ENCODE results near the gene RPS28. TPM values are rescaled to one million over a fixed set of nuclear protein-coding genes. Genes with fewer than 3 reads are reported as not detected.

Gene RPS28
- total and polyA plus RNA-seq, 2 experiments from 2014 or later = 349 to 569 TPM

GRCh38 chr19:8361921-8362793, 40.9 kb downstream of the RPS28 start:
- no peak for TF ChIP-seq CTCF (IDR thresholded peaks at IDR 0.05; ENCODE audit: low read depth, low read length)
- Histone ChIP-seq H3K27me3 (peaks cover 3% of the 10 kb centered on the region), H3K27ac (peak overlapping the region; percentile 30)

GRCh38 chr19:8363803-8364771, 42.8 kb downstream of the RPS28 start, which contains the start of gene ANGPTL4:
Gene ANGPTL4 (plus strand): TSS chr19:8364155. CDS start chr19:8364322, 167 bp downstream.
- H3K27me3 ChIP-seq = peaks cover 3% of the 10 kb centered on the region
- peak; percentile 29 for TF ChIP-seq CTCF (IDR thresholded peaks at IDR 0.05; ENCODE audit: low read depth, low read length)
- H3K4me1 ChIP-seq (ENCODE audit: low read depth) = peaks cover 11% of the 10 kb centered on the region

More at GRCh38 chr19:8361921-8362793, 40.9 kb downstream of the RPS28 start:
- H3K4me1 ChIP-seq (ENCODE audit: low read depth) = peaks cover 7% of the 10 kb centered on the region
- no peak overlapping the region for H3K4me3 ChIP-seq
- no peaks in the 10 kb centered on the region for H3K36me3 ChIP-seq
- no peaks in the 10 kb centered on the region for H3K9me3 ChIP-seq (ENCODE audit: low read depth)
- DNase-seq (ENCODE audit: low read depth in 1 of 2, low spot score in 1 of 2) = peak; percentile 89 to 99

GRCh38 chr19:8366121-8366581, 44.9 kb downstream of the RPS28 start:
- H3K4me3 ChIP-seq = no peak overlapping the region
- no peaks in the 10 kb centered on the region for H3K36me3 ChIP-seq
- DNase-seq (ENCODE audit: low read depth in 1 of 2, low spot score in 1 of 2) = peak in 1 of 2 donors; percentile 26
- no peaks in the 10 kb centered on the region for H3K9me3 ChIP-seq (ENCODE audit: low read depth)
- TF ChIP-seq CTCF (IDR thresholded peaks at IDR 0.05; ENCODE audit: low read depth, low read length) = no peak
- peaks cover 3% of the 10 kb centered on the region for H3K27me3 ChIP-seq
- no peak overlapping the region for H3K27ac ChIP-seq
- H3K4me1 ChIP-seq (ENCODE audit: low read depth) = peaks cover 11% of the 10 kb centered on the region

More at GRCh38 chr19:8363803-8364771, 42.8 kb downstream of the RPS28 start, which contains the start of gene ANGPTL4:
- Histone ChIP-seq H3K27ac (no peak within 1 kb of the TSS), H3K36me3 (no peaks in the 10 kb centered on the region), H3K9me3 (ENCODE audit: low read depth) (no peaks in the 10 kb centered on the region), H3K4me3 (peak within 1 kb of the TSS; percentile 41)
- DNase-seq (ENCODE audit: low read depth in 1 of 2, low spot score in 1 of 2) = peak; percentile 66 to 92

GRCh38 chr19:8366961-8367326, 45.6 kb downstream of the RPS28 start:
- no peak overlapping the region for H3K4me3 ChIP-seq
- H3K27ac ChIP-seq = no peak overlapping the region
- peaks cover 7% of the 10 kb centered on the region for H3K4me1 ChIP-seq (ENCODE audit: low read depth)
- H3K9me3 ChIP-seq (ENCODE audit: low read depth) = no peaks in the 10 kb centered on the region
- peaks cover 3% of the 10 kb centered on the region for H3K27me3 ChIP-seq
- no peak for TF ChIP-seq CTCF (IDR thresholded peaks at IDR 0.05; ENCODE audit: low read depth, low read length)
- peak in 1 of 2 donors; percentile 95 for DNase-seq (ENCODE audit: low read depth in 1 of 2, low spot score in 1 of 2)
- no peaks in the 10 kb centered on the region for H3K36me3 ChIP-seq

GRCh38 chr19:8367327-8368001, 46.2 kb downstream of the RPS28 start:
- H3K27me3 ChIP-seq = peaks cover 3% of the 10 kb centered on the region
- no peak overlapping the region for H3K4me3 ChIP-seq
- H3K4me1 ChIP-seq (ENCODE audit: low read depth) = peaks cover 4% of the 10 kb centered on the region
- peak; percentile 60 to 100 for DNase-seq (ENCODE audit: low read depth in 1 of 2, low spot score in 1 of 2)
- H3K36me3 ChIP-seq = no peaks in the 10 kb centered on the region
- no peak overlapping the region for H3K27ac ChIP-seq
- no peaks in the 10 kb centered on the region for H3K9me3 ChIP-seq (ENCODE audit: low read depth)
- no peak for TF ChIP-seq CTCF (IDR thresholded peaks at IDR 0.05; ENCODE audit: low read depth, low read length)
